PC-9 (cell line): Measurements from ENCODE around the gene ANKS6. TPM values are rescaled to one million over a fixed set of nuclear protein-coding genes. Genes with fewer than 3 reads are reported as not detected.

Experiments
- BruUV-seq: library from RNA; stranded (reverse); fragments of 400-500 nt; replicated peaks from 2 replicates; lab custom pipeline; 2021; lab: Mats Ljungman, UMichigan
- CTCF ChIA-PET: fragments of 300-600 bp; sonication (Branson Sonifier 250); formaldehyde crosslinking; loops from one replicate; lab custom pipeline; 2022; ENCODE audit warnings: antibody characterized with exemption; lab: Charles Lee
- POLR2A ChIA-PET: fragments of 300-600 bp; sonication (Branson Sonifier 250); formaldehyde crosslinking; loops from one replicate; lab custom pipeline; 2022; ENCODE audit warnings: antibody characterized with exemption; ENCODE audit not compliant: unreplicated experiment; lab: Charles Lee
- DNase-seq, 2 experiments: peaks; one replicate each; pipeline versions ENCODE4 v3.0.0 to v3.0.0-alpha.2; 2015 to 2022; ENCODE audit warnings: mixed read lengths in 1 of 2
- H2AFZ ChIP-seq: fragments of 200-600 bp; sonication (generic); 2 replicates; pipeline ENCODE4 v1.8.1; 2017; ENCODE audit warnings: antibody characterized with exemption
- H3F3A ChIP-seq: fragments of 200-600 bp; sonication (generic); 2 replicates; pipeline ENCODE4 v1.8.1; 2017; ENCODE audit warnings: antibody characterized with exemption, mild to moderate bottlenecking, low read depth; ENCODE audit not compliant: insufficient read depth
- H3K27ac ChIP-seq: fragments of 200-600 bp; sonication (generic); 2 replicates; pipeline ENCODE4 v1.6.1; 2016; ENCODE audit warnings: mixed run types
- H3K27me3 ChIP-seq: fragments of 200-600 bp; sonication (generic); 2 replicates; pipeline ENCODE4 v1.6.1; 2016; ENCODE audit warnings: low read depth, mixed run types; ENCODE audit not compliant: insufficient read depth
- H3K36me3 ChIP-seq: fragments of 200-600 bp; sonication (generic); 2 replicates; pipeline ENCODE4 v1.6.1; 2016; ENCODE audit warnings: low read depth, mixed run types
- H3K4me1 ChIP-seq: fragments of 200-600 bp; sonication (generic); replicated peaks from 2 replicates; pipeline ENCODE4 v1.6.1; 2016; ENCODE audit warnings: mixed run types; ENCODE audit not compliant: insufficient read depth
- H3K4me2 ChIP-seq: fragments of 200-600 bp; sonication (generic); 2 replicates; pipeline ENCODE4 v1.6.1; 2017; ENCODE audit warnings: mixed run types
- H3K4me3 ChIP-seq: fragments of 200-600 bp; sonication (generic); 2 replicates; pipeline ENCODE4 v1.6.1; 2016; ENCODE audit warnings: mixed run types
- H3K79me2 ChIP-seq: fragments of 200-600 bp; sonication (generic); 2 replicates; pipeline ENCODE4 v1.6.1; 2017; ENCODE audit warnings: low read depth, mixed run types
- H3K9me2 ChIP-seq: fragments of 200-600 bp; sonication (generic); 2 replicates; pipeline ENCODE4 v1.8.1; 2017; ENCODE audit warnings: mild to moderate bottlenecking; ENCODE audit not compliant: insufficient read depth
- H3K9me3 ChIP-seq: fragments of 200-600 bp; sonication (generic); 2 replicates; pipeline ENCODE4 v1.8.1; 2016; ENCODE audit warnings: low read depth; ENCODE audit not compliant: insufficient read depth
- H4K20me1 ChIP-seq: fragments of 200-600 bp; sonication (generic); 2 replicates; pipeline ENCODE4 v1.8.1; 2017; ENCODE audit not compliant: insufficient read depth
- CTCF ChIP-seq: fragments of 200-600 bp; sonication (generic); conservative IDR thresholded peaks from 2 replicates; pipeline ENCODE4 v1.6.1; 2017; ENCODE audit warnings: mixed run types, antibody characterized with exemption, mild to moderate bottlenecking, moderate library complexity
- EZH2 ChIP-seq: fragments of 200-600 bp; sonication (generic); IDR thresholded peaks from 2 replicates; pipeline ENCODE4 v1.8.0; 2017; ENCODE audit warnings: antibody characterized with exemption, low read depth
- intact Hi-C: fragments of 100-400 bp; cut with micrococcal nuclease; formaldehyde crosslinking; loops from one replicate; pipeline ENCODE4 v1.10.0; 2022; ENCODE audit not compliant: unreplicated experiment
- total RNA-seq: library from RNA; stranded (reverse); gene quantifications from 2 replicates; pipeline ENCODE4 v1.2.3, GENCODE V29; 2021

ANKS6 gene
- total RNA-seq, 1 experiment from 2014 or later: 74.7 TPM

- Histone ChIP-seq H3K9me3 (no peaks in the 10 kb centered on the region), H3K4me2 (no peak overlapping the region), H3K4me3 (no peak overlapping the region), H3K4me1 (no peaks in the 10 kb centered on the region), H3K27ac (no peak overlapping the region), H4K20me1 (no peaks in the 10 kb centered on the region), H3K36me3 (no peaks in the 10 kb centered on the region), H3K79me2 (no peaks in the 10 kb centered on the region), H3F3A (0 out of 2 replicates have a peak, but pooled peaks cover 3% of the 10 kb centered on the region), H3K27me3 (no peaks in the 10 kb centered on the region), H2AFZ (no peak overlapping the region), H3K9me2 (no peaks in the 10 kb centered on the region)
- BruUV-seq: no TSS peak
- TF ChIP-seq CTCF: no peak
- no peak for TF ChIP-seq EZH2
- no peak for DNase-seq
- intact Hi-C loops: no loop called here
- CTCF ChIA-PET: interaction anchor here (0.6 kb wide), 1 partner anchor 810 kb away, joined by 6 read pairs; the partner anchor contains the start of gene TRMO
- POLR2A ChIA-PET: no interaction called here
Measured at GRCh38 chr9:98732801-98733200, 63.6 kb downstream of the ANKS6 start.

GRCh38 chr9:98732091-98732490 lies 64.3 kb downstream of the ANKS6 start:
- no TSS peak for BruUV-seq
- Histone ChIP-seq H3K27me3 (no peaks in the 10 kb centered on the region), H3K79me2 (no peaks in the 10 kb centered on the region), H3K9me3 (no peaks in the 10 kb centered on the region), H3K4me1 (no peaks in the 10 kb centered on the region), H3F3A (0 out of 2 replicates have a peak, but pooled peaks cover 3% of the 10 kb centered on the region), H3K4me2 (no peak overlapping the region), H3K9me2 (no peaks in the 10 kb centered on the region), H2AFZ (no peak overlapping the region), H4K20me1 (no peaks in the 10 kb centered on the region), H3K4me3 (no peak overlapping the region), H3K36me3 (no peaks in the 10 kb centered on the region), H3K27ac (no peak overlapping the region)
- no peak for TF ChIP-seq EZH2
- TF ChIP-seq CTCF: no peak
- ChIA-PET POLR2A (no interaction called here), CTCF (interaction anchor here (0.6 kb wide), 1 partner anchor 44 kb away, joined by 5 read pairs; no protein-coding TSS in a partner anchor)
- DNase-seq: no peak
- intact Hi-C loops: no loop called here

- ChIA-PET POLR2A (no interaction called here), CTCF (interaction anchor here (0.5 kb wide), 1 partner anchor 474 kb away, joined by 5 read pairs; no protein-coding TSS in a partner anchor)
- no peak for DNase-seq
- 0 out of 2 replicates have a peak, but pooled peaks cover 3% of the 10 kb centered on the region for H3F3A ChIP-seq
- H3K9me2 ChIP-seq: no peaks in the 10 kb centered on the region
- TF ChIP-seq CTCF: no peak
- no peak for TF ChIP-seq EZH2
- H4K20me1 ChIP-seq: no peaks in the 10 kb centered on the region
- BruUV-seq: no TSS peak
- intact Hi-C loops: no loop called here
- H3K79me2 ChIP-seq: no peaks in the 10 kb centered on the region
- no peak overlapping the region for H3K4me3 ChIP-seq
- no peak overlapping the region for H3K27ac ChIP-seq
- H3K27me3 ChIP-seq: no peaks in the 10 kb centered on the region
- no peak overlapping the region for H3K4me2 ChIP-seq
- H2AFZ ChIP-seq: no peak overlapping the region
- H3K36me3 ChIP-seq: no peaks in the 10 kb centered on the region
- no peaks in the 10 kb centered on the region for H3K4me1 ChIP-seq
- no peaks in the 10 kb centered on the region for H3K9me3 ChIP-seq
Measured at GRCh38 chr9:98730871-98731270, 65.5 kb downstream of the ANKS6 start.
